IMR-90 (cell line): Measurements from ENCODE around the gene HOXA10. TPM values are rescaled to one million over a fixed set of nuclear protein-coding genes. Genes with fewer than 3 reads are reported as not detected.
A peak's percentile ranks its signal among the peaks of the same experiment; 100 is the strongest.

ENCODE experiments used
- ATAC-seq: fragments of 200-7000 bp; cut with Tn5 transposase; 2 replicates; pipeline ENCODE4 v1.9.1; 2020; ENCODE audit warnings: low read depth, mild to moderate bottlenecking, moderate library complexity
- BruUV-seq: library from RNA; stranded (reverse); fragments of 400-500 nt; replicated peaks from 2 replicates; lab custom pipeline; 2021; lab: Mats Ljungman, UMichigan
- CTCF ChIA-PET: fragments of 300-600 bp; formaldehyde crosslinking; extraction: SDS; loops from one replicate; lab custom pipeline; 2021; ENCODE audit warnings: antibody characterized with exemption; lab: Yijun Ruan, JAX
- POLR2A ChIA-PET: fragments of 300-600 bp; sonication (Branson Sonifier 250); formaldehyde crosslinking; loops from one replicate; lab custom pipeline; 2022; ENCODE audit warnings: antibody characterized with exemption; ENCODE audit not compliant: unreplicated experiment; lab: Charles Lee
- DNase-seq: peaks from one replicate; pipeline ENCODE4 v3.0.0; 2013
- H2AFZ ChIP-seq: replicated peaks from 2 replicates; pipeline ENCODE3; 2013; ENCODE audit warnings: low read length, mild to moderate bottlenecking; ENCODE audit not compliant: poor library complexity
- H2AK5ac ChIP-seq: 2 replicates; pipeline ENCODE4 v1.6.1; 2013; ENCODE audit warnings: low read depth, low read length, inconsistent platforms
- H2AK9ac ChIP-seq: replicated peaks from 2 replicates; pipeline ENCODE3; 2013; ENCODE audit warnings: mild to moderate bottlenecking, low read depth, low read length, moderate library complexity; ENCODE audit not compliant: poor library complexity
- H2BK120ac ChIP-seq: 2 replicates; pipeline ENCODE4 v1.6.1; 2013; ENCODE audit warnings: low read depth, low read length, inconsistent platforms
- H2BK15ac ChIP-seq: 3 replicates; pipeline ENCODE4 v1.6.1; 2013; ENCODE audit warnings: low read depth, low read length, inconsistent platforms
- H2BK20ac ChIP-seq: 2 replicates; pipeline ENCODE4 v1.6.1; 2013; ENCODE audit warnings: low read depth, mild to moderate bottlenecking, inconsistent platforms, low read length, moderate library complexity
- H2BK5ac ChIP-seq: 2 replicates; pipeline ENCODE4 v1.6.1; 2013; ENCODE audit warnings: mild to moderate bottlenecking, low read depth, low read length, inconsistent platforms; ENCODE audit not compliant: poor library complexity, severe bottlenecking
- H3K14ac ChIP-seq: replicated peaks from 2 replicates; pipeline ENCODE4 v1.6.1; 2013; ENCODE audit warnings: low read depth, low read length, inconsistent platforms
- H3K18ac ChIP-seq: 2 replicates; pipeline ENCODE4 v1.6.1; 2013; ENCODE audit warnings: low read depth, low read length, control low read depth
- H3K23ac ChIP-seq: 2 replicates; pipeline ENCODE4 v1.6.1; 2013; ENCODE audit warnings: low read depth, low read length, inconsistent platforms
- H3K27ac ChIP-seq: 2 replicates; pipeline ENCODE4 v1.5.1; 2013; ENCODE audit warnings: mild to moderate bottlenecking, control low read depth, low read length; ENCODE audit not compliant: insufficient read depth
- H3K27me3 ChIP-seq: 2 replicates; pipeline ENCODE4 v1.6.1; 2013; ENCODE audit warnings: low read length; ENCODE audit not compliant: control insufficient read depth, insufficient read depth
- H3K36me3 ChIP-seq: 2 replicates; pipeline ENCODE4 v1.6.1; 2013; ENCODE audit warnings: low read length, mixed read lengths; ENCODE audit not compliant: control insufficient read depth, insufficient read depth
- H3K4ac ChIP-seq: 2 replicates; pipeline ENCODE4 v1.6.1; 2013; ENCODE audit warnings: low read depth, low read length, inconsistent platforms
- H3K4me1 ChIP-seq: 2 replicates; pipeline ENCODE4 v1.6.1; 2013; ENCODE audit warnings: low read length, mixed read lengths; ENCODE audit not compliant: control insufficient read depth, insufficient read depth
- H3K4me2 ChIP-seq: 2 replicates; pipeline ENCODE4 v1.6.1; 2013; ENCODE audit warnings: low read depth, mild to moderate bottlenecking, control low read depth, low read length, moderate library complexity
- H3K4me3 ChIP-seq: 2 replicates; pipeline ENCODE4 v1.5.1; 2013; ENCODE audit warnings: low read depth, mild to moderate bottlenecking, control low read depth, low read length, moderate library complexity; ENCODE audit not compliant: insufficient read depth
- H3K56ac ChIP-seq: 2 replicates; pipeline ENCODE4 v1.6.1; 2013; ENCODE audit warnings: low read length, inconsistent platforms; ENCODE audit not compliant: insufficient read depth; ENCODE audit errors: extremely low read depth
- H3K79me1 ChIP-seq, 2 experiments: 2 replicates each; pipeline ENCODE4 v1.6.1; 2013; ENCODE audit warnings: low read length in 2 of 2, inconsistent platforms in 1 of 2, low read depth in 1 of 2
- H3K9ac ChIP-seq: 2 replicates; pipeline ENCODE4 v1.6.1; 2013; ENCODE audit warnings: low read depth, low read length, control low read depth
- H3K9me1 ChIP-seq: 2 replicates; pipeline ENCODE4 v1.6.1; 2013; ENCODE audit warnings: low read length, inconsistent platforms; ENCODE audit not compliant: insufficient read depth
- H3K9me3 ChIP-seq: 2 replicates; pipeline ENCODE4 v1.6.1; 2013; ENCODE audit warnings: low read length; ENCODE audit not compliant: control insufficient read depth, insufficient read depth
- H4K20me1 ChIP-seq: 2 replicates; pipeline ENCODE4 v1.6.1; 2013; ENCODE audit warnings: low read length, inconsistent platforms; ENCODE audit not compliant: insufficient read depth
- H4K5ac ChIP-seq: 2 replicates; pipeline ENCODE4 v1.6.1; 2013; ENCODE audit warnings: mild to moderate bottlenecking, low read depth, low read length, control low read depth
- H4K8ac ChIP-seq, 2 experiments: 2 replicates each; pipeline ENCODE4 v1.6.1; 2013; ENCODE audit warnings: low read depth in 2 of 2, low read length in 2 of 2, control low read depth in 1 of 2, inconsistent platforms in 1 of 2
- H4K91ac ChIP-seq: 2 replicates; pipeline ENCODE4 v1.6.1; 2013; ENCODE audit warnings: low read depth, low read length, inconsistent platforms; ENCODE audit not compliant: insufficient read depth
- BHLHE40 ChIP-seq: fragments of 150-350 bp; IDR thresholded peaks from 2 replicates; pipeline ENCODE4 v1.6.1; 2016; ENCODE audit warnings: mild to moderate bottlenecking, low read depth, low read length
- FOS ChIP-seq: fragments of 150-350 bp; IDR thresholded peaks from 2 replicates; pipeline ENCODE4 v1.6.1; 2016; ENCODE audit warnings: low read depth, low read length
- MAFK ChIP-seq: IDR thresholded peaks from 2 replicates; pipeline ENCODE4 v1.6.1; 2012; ENCODE audit warnings: low read depth, low read length, improper control_type of control experiment
- SMC3 ChIP-seq: fragments of 150-350 bp; IDR thresholded peaks from 2 replicates; pipeline ENCODE4 v1.6.1; 2016; ENCODE audit warnings: low read depth, mild to moderate bottlenecking, antibody characterized with exemption, low read length, moderate library complexity
- WGBS, 2 experiments: methylation state at CpG; one replicate each; pipeline versions ENCODE4 v1.1.5 to v1.1.7; 2013; ENCODE audit warnings: missing lambda C conversion rate in 2 of 2; ENCODE audit not compliant: insufficient read length in 1 of 2; ENCODE audit errors: extremely low coverage in 2 of 2; 5-methylcytosine and 5-hydroxymethylcytosine counted together
- dilution Hi-C: fragments of 300-500 bp; cut with HindIII; formaldehyde crosslinking; loops from one replicate; pipeline ENCODE4 v1.14.3; 2018; ENCODE audit warnings: low sequenced_read_pairs; ENCODE audit not compliant: unreplicated experiment
- in situ Hi-C: fragments of 300-500 bp; cut with MboI; formaldehyde crosslinking; loops from 3 replicates; pipeline ENCODE4 v1.14.3; 2019; ENCODE audit warnings: low sequenced_read_pairs, inconsistent platforms, mixed read lengths
- intact Hi-C: fragments of 100-400 bp; cut with micrococcal nuclease; formaldehyde crosslinking; loops from 2 replicates; pipeline ENCODE4 v1.10.0; 2022
- polyA plus RNA-seq, 3 experiments: library from polyadenylated mRNA; depleted of rRNA; stranded (reverse); fragments of >200 nt; gene quantifications; 2 replicates each; pipeline ENCODE4 v1.2.3, GENCODE V29; 2012; ENCODE audit warnings: low replicate concordance in 1 of 3
- total RNA-seq: library from RNA; depleted of rRNA; stranded (reverse); fragments of >200 nt; gene quantifications from 2 replicates; pipeline ENCODE4 v1.2.3, GENCODE V29; 2012
- TF ChIP-seq, protein P1 (sequence below): fragments of 150-350 bp; IDR thresholded peaks from 2 replicates; pipeline ENCODE4 v1.6.1; 2016; ENCODE audit warnings: low read depth, mild to moderate bottlenecking, low read length, moderate library complexity, borderline replicate concordance
- TF ChIP-seq, protein P2 (sequence below): fragments of 150-350 bp; IDR thresholded peaks from 2 replicates; pipeline ENCODE4 v1.6.1; 2017; ENCODE audit warnings: mild to moderate bottlenecking, antibody characterized with exemption, low read length, low read depth

HOXA10 gene
- total and polyA plus RNA-seq, 2 of the 4 experiments (the other 2 are of a cell fraction) = 0.10 to 0.18 TPM

DNA sequence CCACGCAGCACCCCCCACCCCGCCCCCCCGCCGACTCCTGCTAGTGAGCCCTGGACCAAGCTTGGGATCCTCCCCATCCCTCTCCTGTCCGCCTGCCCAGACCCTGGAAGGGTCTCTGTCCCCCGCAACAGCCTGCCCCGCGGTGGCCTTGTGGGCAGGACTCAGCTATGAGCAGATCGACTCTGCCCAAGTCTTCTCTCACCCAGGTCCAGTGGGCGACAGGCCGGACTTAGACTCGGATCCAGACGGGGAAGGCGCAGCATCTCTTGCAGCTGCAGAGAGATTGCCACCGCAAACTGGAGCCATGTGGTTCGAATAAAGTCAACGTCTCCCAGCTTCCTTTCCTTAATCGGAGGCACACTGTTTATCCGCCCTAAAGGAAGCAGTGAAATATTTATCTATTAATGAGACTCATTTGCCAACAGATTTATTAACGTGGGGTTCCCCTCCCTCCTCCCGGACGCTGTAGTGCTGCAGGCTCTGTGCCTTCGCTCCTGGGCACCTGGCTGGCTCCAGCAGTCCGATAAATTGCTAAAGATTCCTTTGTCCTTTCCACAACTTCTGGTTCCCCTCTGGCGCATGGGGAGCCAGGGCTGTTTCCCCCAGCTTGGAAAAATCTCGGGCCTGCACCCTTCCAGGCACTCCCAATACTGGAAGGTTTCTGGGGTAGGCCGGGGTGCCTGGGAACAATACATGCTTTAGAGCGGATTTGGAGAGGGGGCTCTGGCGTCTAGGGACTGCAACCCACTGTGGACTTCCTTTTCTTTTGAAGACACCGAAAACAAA is 17.0 kb downstream of the HOXA10 start (continued):
- TF ChIP-seq, protein P1, sequence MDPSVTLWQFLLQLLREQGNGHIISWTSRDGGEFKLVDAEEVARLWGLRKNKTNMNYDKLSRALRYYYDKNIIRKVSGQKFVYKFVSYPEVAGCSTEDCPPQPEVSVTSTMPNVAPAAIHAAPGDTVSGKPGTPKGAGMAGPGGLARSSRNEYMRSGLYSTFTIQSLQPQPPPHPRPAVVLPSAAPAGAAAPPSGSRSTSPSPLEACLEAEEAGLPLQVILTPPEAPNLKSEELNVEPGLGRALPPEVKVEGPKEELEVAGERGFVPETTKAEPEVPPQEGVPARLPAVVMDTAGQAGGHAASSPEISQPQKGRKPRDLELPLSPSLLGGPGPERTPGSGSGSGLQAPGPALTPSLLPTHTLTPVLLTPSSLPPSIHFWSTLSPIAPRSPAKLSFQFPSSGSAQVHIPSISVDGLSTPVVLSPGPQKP = no peak

DNA sequence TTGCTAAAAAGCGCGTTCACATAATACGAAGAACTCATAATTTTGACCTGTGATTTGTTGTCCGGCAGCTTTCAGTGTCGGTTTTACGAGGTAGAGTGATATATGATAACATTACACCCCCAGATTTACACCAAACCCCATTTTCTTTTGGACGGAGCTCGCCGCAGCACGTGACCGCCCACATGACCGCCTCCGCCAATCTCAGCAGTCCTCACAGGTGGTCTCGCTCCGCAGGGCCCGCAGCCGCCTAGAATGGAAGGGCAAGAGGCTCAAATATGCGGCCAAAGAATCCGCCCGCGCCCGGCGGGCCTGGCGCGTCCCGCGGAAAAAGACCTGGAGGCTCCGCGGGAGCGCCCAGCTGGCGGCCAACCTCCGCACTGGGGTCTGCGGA is 17.6 kb downstream of the HOXA10 start, which contains the start of gene HOXA7:
TSS of gene HOXA7 (minus strand) at position 168 of the 391 bp plus-strand sequence. CDS start at position 38, 130 bp downstream.
- H3K36me3 ChIP-seq = no peaks in the 10 kb centered on the region
- H3K9me1 ChIP-seq = peaks cover 3% of the 10 kb centered on the region; the same call in 1 of the 2 replicates
- H4K20me1 ChIP-seq = no peaks in the 10 kb centered on the region
- H2BK15ac ChIP-seq = no peak within 1 kb of the TSS
- peak; percentile 63 for DNase-seq
- H3K9ac ChIP-seq = peak within 1 kb of the TSS; percentile 44; the same call in 1 of the 2 replicates
- peak within 1 kb of the TSS; percentile 90 for H2AFZ ChIP-seq
- no peak within 1 kb of the TSS for H2BK20ac ChIP-seq
- POLR2A ChIA-PET = no interaction called here
- H2BK5ac ChIP-seq = no peak within 1 kb of the TSS
- peak within 1 kb of the TSS; percentile 72 for H3K23ac ChIP-seq
- intact Hi-C loops (no loop called here), dilution Hi-C loops (no loop called here), in situ Hi-C loops (loop anchor here (5.0 kb wide), 2 partner anchors 789 to 1304 kb away; no protein-coding TSS in a partner anchor)
- TF ChIP-seq FOS (peak; percentile 96), SMC3 (no peak), BHLHE40 (peak; percentile 60), MAFK (no peak)
- TF ChIP-seq, protein P1 = no peak
- TF ChIP-seq, protein P2, sequence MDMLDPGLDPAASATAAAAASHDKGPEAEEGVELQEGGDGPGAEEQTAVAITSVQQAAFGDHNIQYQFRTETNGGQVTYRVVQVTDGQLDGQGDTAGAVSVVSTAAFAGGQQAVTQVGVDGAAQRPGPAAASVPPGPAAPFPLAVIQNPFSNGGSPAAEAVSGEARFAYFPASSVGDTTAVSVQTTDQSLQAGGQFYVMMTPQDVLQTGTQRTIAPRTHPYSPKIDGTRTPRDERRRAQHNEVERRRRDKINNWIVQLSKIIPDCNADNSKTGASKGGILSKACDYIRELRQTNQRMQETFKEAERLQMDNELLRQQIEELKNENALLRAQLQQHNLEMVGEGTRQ = peak; percentile 100
- WGBS, 2 experiments = 2% methylated on average over 7 of the region's 33 CpGs; no CpG with 5 or more reads in 1 of the 2 experiments
- no peaks in the 10 kb centered on the region for H3K9me3 ChIP-seq
- H4K91ac ChIP-seq = no peak within 1 kb of the TSS; the same call in 1 of the 2 replicates
- H4K8ac ChIP-seq = peak within 1 kb of the TSS; percentile 80 to 90
- peak within 1 kb of the TSS; percentile 80 for H2AK9ac ChIP-seq
- CTCF ChIA-PET = interaction anchor here (0.7 to 1.3 kb wide), 4 partner anchors 23 to 967 kb away, joined by 3 to 4 read pairs (median 3); no protein-coding TSS in a partner anchor
- 0 out of 4 replicates have a peak, but pooled peaks cover 0 to 4% of the 10 kb centered on the region in 2 experiments for H3K79me1 ChIP-seq
- no peak within 1 kb of the TSS; the same call in 1 of the 2 replicates for H4K5ac ChIP-seq
- ATAC-seq = peak; percentile 53
- no peak within 1 kb of the TSS for H2AK5ac ChIP-seq
- H3K18ac ChIP-seq = no peak within 1 kb of the TSS
- peak within 1 kb of the TSS; percentile 38; the same call in 1 of the 2 replicates for H3K56ac ChIP-seq
- no peaks in the 10 kb centered on the region; the same call in 1 of the 2 replicates for H3K27me3 ChIP-seq
- H3K4me3 ChIP-seq = peak within 1 kb of the TSS; percentile 69
- H3K27ac ChIP-seq = peak within 1 kb of the TSS; percentile 34
- H3K4me2 ChIP-seq = peak within 1 kb of the TSS; percentile 88
- H3K4me1 ChIP-seq = peaks cover 6% of the 10 kb centered on the region; the same call in 1 of the 2 replicates
- no TSS peak for BruUV-seq
- H3K14ac ChIP-seq = peak within 1 kb of the TSS; percentile 44; the same call in 1 of the 2 replicates
- peak within 1 kb of the TSS; percentile 59 for H3K4ac ChIP-seq
- H2BK120ac ChIP-seq = no peak within 1 kb of the TSS
